DND-41 (cell line): ENCODE data around the gene WNT7B.

Experiments
- ATAC-seq: fragments of 200-7000 bp; cut with Tn5 transposase; 3 replicates; pipeline ENCODE4 v1.9.1; 2021; ENCODE audit warnings: low read depth; ENCODE audit not compliant: insufficient read depth
- DNase-seq: peaks from one replicate; pipeline ENCODE4 v3.0.0-alpha.2; 2020
- H2AFZ ChIP-seq: 2 replicates; pipeline ENCODE4 v1.6.0; 2012; ENCODE audit warnings: low read depth, low read length
- H3K27ac ChIP-seq: 2 replicates; pipeline ENCODE4 v1.5.1; 2012; ENCODE audit warnings: low read length, inconsistent platforms
- H3K27me3 ChIP-seq: fragments of 200-600 bp; sonication (generic); 2 replicates; pipeline ENCODE4 v1.6.0; 2012; ENCODE audit warnings: low read length, mild to moderate bottlenecking, inconsistent platforms; ENCODE audit not compliant: insufficient read depth, poor library complexity
- H3K36me3 ChIP-seq: 2 replicates; pipeline ENCODE4 v1.5.1; 2012; ENCODE audit warnings: low read length, inconsistent platforms; ENCODE audit not compliant: insufficient read depth
- H3K4me1 ChIP-seq: 2 replicates; pipeline ENCODE4 v1.5.1; 2012; ENCODE audit warnings: mild to moderate bottlenecking, low read length; ENCODE audit not compliant: insufficient read depth
- H3K4me2 ChIP-seq: 2 replicates; pipeline ENCODE4 v1.6.0; 2012; ENCODE audit warnings: mild to moderate bottlenecking, moderate library complexity, low read length, inconsistent platforms; ENCODE audit not compliant: insufficient read depth
- H3K4me3 ChIP-seq, 2 experiments: fragments of 200-600 bp in 1 of 2; shearing (Covaris generic) in 1 of 2; 2 replicates each; pipeline ENCODE4 v1.5.1; 2012 to 2016; ENCODE audit warnings: inconsistent platforms in 2 of 2, low read length in 2 of 2, mild to moderate bottlenecking in 2 of 2, low read depth in 1 of 2, moderate library complexity in 1 of 2
- H3K79me2 ChIP-seq: 2 replicates; pipeline ENCODE4 v1.6.0; 2012; ENCODE audit warnings: low read length, inconsistent platforms; ENCODE audit not compliant: insufficient read depth
- H3K9ac ChIP-seq: 2 replicates; pipeline ENCODE4 v1.6.0; 2012; ENCODE audit warnings: low read depth, mild to moderate bottlenecking, inconsistent platforms, low read length, moderate library complexity
- H3K9me3 ChIP-seq: 2 replicates; pipeline ENCODE4 v1.5.1; 2012; ENCODE audit warnings: low read length, moderate library complexity, mild to moderate bottlenecking, inconsistent platforms; ENCODE audit not compliant: insufficient read depth, severe bottlenecking
- H4K20me1 ChIP-seq: 2 replicates; pipeline ENCODE4 v1.6.0; 2012; ENCODE audit warnings: low read length; ENCODE audit not compliant: insufficient read depth
- CTCF ChIP-seq: IDR thresholded peaks from 2 replicates; pipeline ENCODE4 v1.5.1; 2012; ENCODE audit warnings: borderline replicate concordance, low read length, moderate library complexity, mild to moderate bottlenecking; ENCODE audit not compliant: poor library complexity, severe bottlenecking; ENCODE audit errors: extremely low read depth
- EZH2 ChIP-seq: IDR thresholded peaks from 3 replicates; pipeline ENCODE4 v1.6.1; 2012; ENCODE audit warnings: borderline replicate concordance, low read depth, mild to moderate bottlenecking, moderate library complexity, low read length, inconsistent platforms; ENCODE audit not compliant: severe bottlenecking

The WNT7B gene

GRCh38 chr22:45919504-45920286 is 57.3 kb downstream of the WNT7B start:
- H3K4me1 ChIP-seq = no peaks in the 10 kb centered on the region
- no peaks in the 10 kb centered on the region for H3K9me3 ChIP-seq
- H3K36me3 ChIP-seq = no peaks in the 10 kb centered on the region
- H3K4me2 ChIP-seq = no peak overlapping the region
- DNase-seq (no peak), ATAC-seq (no peak)
- no peak overlapping the region for H2AFZ ChIP-seq
- no peaks in the 10 kb centered on the region for H3K79me2 ChIP-seq
- no peak overlapping the region for H3K4me3 ChIP-seq
- H3K9ac ChIP-seq = no peak overlapping the region
- no peaks in the 10 kb centered on the region for H3K27me3 ChIP-seq
- no peak overlapping the region for H3K27ac ChIP-seq
- TF ChIP-seq CTCF = no peak
- TF ChIP-seq EZH2 = no peak
- peaks cover 18% of the 10 kb centered on the region for H4K20me1 ChIP-seq

- Histone ChIP-seq H3K4me2 (no peak overlapping the region), H4K20me1 (peaks cover 18% of the 10 kb centered on the region), H3K27me3 (no peaks in the 10 kb centered on the region), H3K9me3 (peaks cover 4% of the 10 kb centered on the region), H3K4me1 (no peaks in the 10 kb centered on the region), H3K27ac (no peak overlapping the region), H3K9ac (no peak overlapping the region), H2AFZ (no peak overlapping the region), H3K4me3 (no peak overlapping the region), H3K79me2 (no peaks in the 10 kb centered on the region), H3K36me3 (no peaks in the 10 kb centered on the region)
- no peak for TF ChIP-seq EZH2
- no peak for TF ChIP-seq CTCF
- DNase-seq (peak; percentile 35), ATAC-seq (peak; percentile 77)
These were observed 58.2 kb downstream of the WNT7B start for GRCh38 chr22:45918459-45919370.

- H3K79me2 ChIP-seq = no peaks in the 10 kb centered on the region
- H3K27me3 ChIP-seq = no peaks in the 10 kb centered on the region
- H4K20me1 ChIP-seq = peaks cover 18% of the 10 kb centered on the region; the same call in 1 of the 2 replicates
- ATAC-seq = no peak
- no peak overlapping the region for H3K4me3 ChIP-seq
- H3K9me3 ChIP-seq = peaks cover 4% of the 10 kb centered on the region
- H3K36me3 ChIP-seq = no peaks in the 10 kb centered on the region
- no peak for DNase-seq
- TF ChIP-seq EZH2 (no peak), CTCF (no peak)
- H3K27ac ChIP-seq = no peak overlapping the region
- no peak overlapping the region for H3K9ac ChIP-seq
- H3K4me2 ChIP-seq = no peak overlapping the region
- no peak overlapping the region for H2AFZ ChIP-seq
- H3K4me1 ChIP-seq = no peaks in the 10 kb centered on the region
These were observed 59.1 kb downstream of the WNT7B start for GRCh38 chr22:45917700-45918458.
